Stimulated activated CD4-positive, alpha-beta T cell treated with anti-CD3 and anti-CD28 coated beads, Interleukin-4, amount 100 ng/mL, for 24 hours (primary cell): ENCODE measurements around the gene CRB1.

Source experiments
- DNase-seq: peaks from one replicate; pipeline ENCODE4 v3.0.0-alpha.2; 2020

The CRB1 gene

GRCh38 chr1:197268012-197268411 is at the start of gene CRB1:
Gene CRB1 (plus strand): TSS chr1:197268252. CDS start chr1:197268413, 161 bp downstream.
- no peak for DNase-seq

- no peak for DNase-seq
These were observed 49.2 kb upstream of the CRB1 start for GRCh38 chr1:197218857-197219256.

GRCh38 chr1:197222025-197222685 is 45.9 kb upstream of the CRB1 start:
- no peak for DNase-seq

GRCh38 chr1:197222780-197223179 is 45.3 kb upstream of the CRB1 start:
- no peak for DNase-seq

- no peak for DNase-seq
These were observed 43.9 kb upstream of the CRB1 start for GRCh38 chr1:197224160-197224559.

- no peak for DNase-seq
These were observed 42.4 kb upstream of the CRB1 start for GRCh38 chr1:197225611-197226010.

GRCh38 chr1:197234581-197234980 is 33.5 kb upstream of the CRB1 start:
- no peak for DNase-seq

GRCh38 chr1:197235355-197235754 is 32.7 kb upstream of the CRB1 start:
- DNase-seq, result no peak

GRCh38 chr1:197247465-197247864 is 20.6 kb upstream of the CRB1 start:
- no peak for DNase-seq

GRCh38 chr1:197249324-197249723 is 18.7 kb upstream of the CRB1 start:
- no peak for DNase-seq

GRCh38 chr1:197250616-197251015 is 17.4 kb upstream of the CRB1 start:
- DNase-seq, result no peak

- DNase-seq, result no peak
These were observed 15.1 kb upstream of the CRB1 start for GRCh38 chr1:197252973-197253372.

GRCh38 chr1:197254866-197255265 is 13.2 kb upstream of the CRB1 start:
- DNase-seq, result no peak

GRCh38 chr1:197264936-197265567 is 3.0 kb upstream of the CRB1 start:
- DNase-seq, result no peak

GRCh38 chr1:197269053-197269452 is 1.0 kb downstream of the CRB1 start:
- DNase-seq, result no peak

- no peak for DNase-seq
These were observed 4.7 kb downstream of the CRB1 start for GRCh38 chr1:197272791-197273190.

- no peak for DNase-seq
These were observed 9.1 kb downstream of the CRB1 start for GRCh38 chr1:197277166-197277565.

GRCh38 chr1:197284325-197284724 is 16.3 kb downstream of the CRB1 start:
- no peak for DNase-seq

GRCh38 chr1:197284966-197285365 is 16.9 kb downstream of the CRB1 start:
- no peak for DNase-seq

- no peak for DNase-seq
These were observed 17.6 kb downstream of the CRB1 start for GRCh38 chr1:197285526-197286205.

GRCh38 chr1:197286634-197287033 is 18.6 kb downstream of the CRB1 start:
- no peak for DNase-seq

- DNase-seq, result no peak
These were observed 19.8 kb downstream of the CRB1 start for GRCh38 chr1:197287863-197288262.

- no peak for DNase-seq
These were observed 34.7 kb downstream of the CRB1 start for GRCh38 chr1:197302775-197303174.

GRCh38 chr1:197303463-197303862 is 35.4 kb downstream of the CRB1 start:
- DNase-seq, result no peak
